ENCODE results near the gene SPATS2L.
A peak's percentile ranks its signal among the peaks of the same experiment; 100 is the strongest.

The SPATS2L gene

DNA sequence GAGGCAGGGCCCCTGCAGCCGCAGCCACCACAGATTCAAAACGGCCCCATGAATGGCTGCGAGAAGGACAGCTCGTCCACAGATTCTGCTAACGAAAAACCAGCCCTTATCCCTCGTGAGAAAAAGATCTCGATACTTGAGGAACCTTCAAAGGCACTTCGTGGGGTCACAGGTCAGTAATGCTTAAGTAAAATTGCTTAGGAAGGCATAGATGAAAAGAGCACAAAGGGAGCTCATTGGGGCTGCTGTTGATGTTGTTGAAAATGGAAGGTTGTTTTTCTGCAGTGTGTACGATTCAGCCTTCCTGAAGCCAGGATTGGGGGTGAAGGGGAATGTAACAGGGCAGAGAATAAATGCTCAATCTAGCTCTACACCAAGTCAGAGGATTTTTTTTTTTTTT is 112.8 kb downstream of the SPATS2L start:
- no peak for FAIRE-seq
- DNase-seq (ENCODE audit: insufficient read length, low spot score) = no peak

DNA sequence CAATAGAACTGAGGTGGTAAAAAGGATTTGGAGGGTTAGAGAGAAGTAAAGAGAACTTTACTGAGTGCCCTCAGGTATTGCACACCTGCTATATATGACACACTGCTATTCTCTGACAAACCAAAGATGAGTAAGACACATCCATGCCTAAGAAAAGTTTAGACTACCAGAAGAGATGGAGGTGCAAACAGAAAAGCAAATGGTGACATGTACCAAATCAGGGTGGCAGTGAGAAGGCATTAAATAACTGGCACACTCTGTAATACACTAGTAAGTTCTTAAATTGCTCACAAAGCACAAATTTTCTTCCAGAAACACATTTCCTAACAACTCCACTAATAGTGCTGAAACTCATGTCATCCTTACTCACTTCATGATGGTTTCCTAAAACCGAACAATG is 114.8 kb downstream of the SPATS2L start:
- FAIRE-seq (no peak), DNase-seq (ENCODE audit: insufficient read length, low spot score) (no peak)
- TF ChIP-seq POLR2A (IDR thresholded peaks at IDR 0.05; ENCODE audit: low read depth, low read length) = no peak

More for the DNA sequence above, 112.8 kb downstream of the SPATS2L start:
- TF ChIP-seq POLR2A (IDR thresholded peaks at IDR 0.05; ENCODE audit: low read depth, low read length) = no peak

DNA sequence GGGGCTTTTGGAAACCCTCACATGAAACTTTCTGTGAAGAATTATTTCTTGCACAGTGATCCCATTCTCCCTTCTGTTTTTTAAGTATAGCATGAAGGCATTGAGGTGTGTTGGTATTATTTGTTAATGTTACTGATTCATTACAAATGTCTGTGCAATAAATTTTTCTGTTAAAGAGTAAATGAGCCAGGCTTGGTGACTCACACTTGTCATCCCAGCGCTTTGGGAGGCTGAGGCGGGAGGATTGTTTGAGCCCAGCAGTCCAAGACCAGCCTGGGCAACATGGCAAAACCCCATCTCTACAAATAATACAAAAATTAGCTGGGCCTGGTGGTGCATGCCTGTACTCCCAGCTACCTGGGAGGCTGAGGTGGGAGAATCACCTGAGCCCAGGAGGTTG is 115.6 kb downstream of the SPATS2L start:
- FAIRE-seq (no peak), DNase-seq (ENCODE audit: insufficient read length, low spot score) (no peak)
- TF ChIP-seq POLR2A (IDR thresholded peaks at IDR 0.05; ENCODE audit: low read depth, low read length) = no peak

DNA sequence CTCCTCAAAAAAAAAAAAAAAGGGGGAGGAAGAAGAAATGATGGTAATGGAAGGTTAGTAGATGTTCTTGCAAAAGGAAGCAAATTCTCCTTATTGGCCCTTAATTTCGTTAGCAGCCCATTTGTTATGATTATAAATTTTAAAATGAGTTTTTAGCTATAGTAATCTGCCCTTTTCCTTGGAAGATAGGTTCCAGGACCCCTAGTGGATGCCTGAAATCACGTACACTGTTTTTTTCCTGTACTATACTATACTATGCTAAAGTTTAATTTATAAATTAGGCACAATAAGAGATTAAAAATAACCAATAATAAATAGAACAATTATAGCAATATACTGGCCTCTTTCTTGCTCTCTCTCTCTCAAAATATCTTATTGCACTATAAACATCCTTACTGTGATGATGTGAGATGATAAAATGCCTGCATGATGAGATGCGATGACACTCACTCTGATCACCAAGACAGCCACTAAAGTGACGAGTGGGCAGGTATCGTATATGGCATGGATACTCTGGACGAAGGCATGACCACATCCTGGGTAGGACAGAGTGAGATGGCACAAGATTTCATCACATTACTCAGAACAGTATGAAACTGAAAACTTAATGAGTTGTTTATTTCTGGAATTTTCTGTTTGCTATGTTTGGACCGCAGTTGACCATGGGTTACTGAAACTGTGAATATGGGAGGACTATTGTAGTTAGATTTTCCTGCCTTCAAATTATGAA is 116.2 kb downstream of the SPATS2L start:
- DNase-seq (ENCODE audit: insufficient read length, low spot score) (no peak), FAIRE-seq (peak; percentile 11)
- no peak for TF ChIP-seq POLR2A (IDR thresholded peaks at IDR 0.05; ENCODE audit: low read depth, low read length)

DNA sequence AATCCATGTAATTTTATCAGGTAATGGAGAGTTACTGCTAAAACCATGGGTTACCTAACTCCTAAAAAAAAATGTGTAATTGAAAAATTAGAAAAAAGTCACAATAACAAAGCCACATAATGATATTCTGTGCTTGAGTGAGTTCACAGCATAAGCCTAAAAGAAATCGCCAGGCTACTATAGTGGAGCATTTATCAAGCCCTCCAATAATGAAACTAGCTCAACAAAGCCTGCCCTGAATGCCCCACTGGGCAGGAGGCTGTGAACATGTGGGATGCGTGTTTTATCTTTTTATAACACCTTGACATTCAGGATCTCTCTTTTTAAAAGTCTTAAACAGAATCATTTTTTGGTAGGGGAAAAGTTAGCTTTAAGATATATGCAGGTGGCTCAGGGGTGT is 117.0 kb downstream of the SPATS2L start:
- DNase-seq (ENCODE audit: insufficient read length, low spot score) (no peak), FAIRE-seq (no peak)
- no peak for TF ChIP-seq POLR2A (IDR thresholded peaks at IDR 0.05; ENCODE audit: low read depth, low read length)

DNA sequence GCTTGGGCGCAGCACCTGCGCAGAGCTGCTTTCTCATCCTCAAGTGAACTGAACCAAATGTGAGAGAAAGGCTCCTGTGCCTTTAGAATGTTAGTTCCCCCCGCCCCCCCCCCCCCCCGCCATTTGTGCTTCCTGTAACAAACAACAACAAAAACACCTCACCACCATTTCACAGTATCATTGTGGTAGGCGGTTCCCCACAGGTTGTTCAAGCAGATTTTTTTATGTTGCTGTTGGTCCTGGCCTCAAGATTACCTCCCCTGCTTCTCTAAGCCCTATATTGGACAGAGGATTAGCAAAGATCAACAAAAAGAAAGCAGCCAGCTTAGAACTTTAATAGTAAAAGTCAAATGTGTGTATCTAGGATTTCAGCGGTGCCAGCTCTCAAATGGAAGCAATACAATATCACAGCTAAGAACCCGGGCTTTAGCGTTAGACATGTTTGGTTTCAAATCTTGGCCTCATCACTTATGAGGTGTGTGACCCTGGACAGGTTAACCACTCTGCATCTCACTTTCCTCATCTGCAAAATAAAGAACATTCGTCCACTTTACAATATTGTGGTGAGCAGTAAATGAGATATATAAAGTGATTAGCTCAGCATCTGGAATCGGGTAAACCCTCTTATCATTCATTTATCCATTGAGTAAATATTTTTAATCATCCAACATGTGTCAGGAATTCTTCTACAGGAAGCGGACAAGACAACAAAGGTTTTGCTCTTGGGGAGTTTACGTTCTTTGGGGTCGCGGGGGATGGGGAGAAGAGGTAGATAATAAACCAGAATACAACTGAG is 118.7 kb downstream of the SPATS2L start:
- FAIRE-seq (no peak), DNase-seq (ENCODE audit: insufficient read length, low spot score) (no peak)
- TF ChIP-seq POLR2A (IDR thresholded peaks at IDR 0.05; ENCODE audit: low read depth, low read length) = no peak

DNA sequence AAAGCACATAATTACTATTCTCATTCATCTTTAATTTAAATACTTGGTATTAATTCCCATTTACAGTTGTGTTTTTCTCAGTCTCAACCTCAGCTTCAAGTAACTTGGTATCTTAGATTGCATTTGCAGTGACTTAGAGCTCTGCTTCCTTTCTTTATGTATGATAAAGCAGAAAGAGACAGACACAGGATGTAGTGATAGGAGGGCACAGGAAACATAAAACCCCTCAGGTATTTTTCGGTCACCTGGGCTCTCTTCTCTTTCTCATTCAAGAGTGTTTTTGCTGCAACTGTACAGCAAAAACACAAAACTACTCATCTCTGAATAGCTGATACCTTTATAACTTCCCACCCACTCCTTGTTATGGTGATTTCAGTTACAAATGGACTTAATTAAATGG is 120.3 kb downstream of the SPATS2L start:
- FAIRE-seq (no peak), DNase-seq (ENCODE audit: insufficient read length, low spot score) (no peak)
- no peak for TF ChIP-seq POLR2A (IDR thresholded peaks at IDR 0.05; ENCODE audit: low read depth, low read length)

DNA sequence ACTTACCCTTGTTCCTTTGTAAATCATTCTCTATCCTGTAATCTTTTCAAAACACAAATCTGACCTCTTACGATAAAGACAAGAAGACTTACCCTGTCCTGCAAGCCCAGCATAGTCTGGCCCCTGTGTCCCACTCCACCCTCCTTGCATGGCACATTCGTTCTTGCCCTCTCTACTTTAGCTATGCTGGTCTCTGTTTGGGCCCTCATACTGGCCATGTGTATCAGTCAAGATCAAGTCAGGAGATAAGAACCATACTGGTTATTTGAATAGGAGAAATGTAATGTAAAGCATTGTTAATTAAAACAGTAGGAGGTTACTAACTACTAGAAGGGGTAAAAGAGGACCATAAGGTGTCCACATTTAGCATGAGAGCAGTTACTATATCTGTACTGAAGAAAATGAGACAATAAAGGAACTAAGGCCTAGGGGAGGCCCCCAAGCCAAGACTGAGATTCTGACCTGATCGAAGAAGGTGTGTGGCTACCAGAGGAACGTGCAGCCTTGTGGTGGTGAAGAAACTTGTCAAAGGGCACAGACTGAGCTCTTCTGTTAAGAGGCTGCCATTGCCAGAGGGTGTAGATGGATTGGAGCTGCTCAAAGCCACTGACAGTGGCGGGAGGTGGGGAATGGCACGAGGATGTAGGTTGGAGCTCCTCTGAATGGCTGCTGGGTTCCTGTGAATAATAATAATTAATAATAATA is 122.6 kb downstream of the SPATS2L start:
- no peak for TF ChIP-seq POLR2A (IDR thresholded peaks at IDR 0.05; ENCODE audit: low read depth, low read length)
- FAIRE-seq (no peak), DNase-seq (ENCODE audit: insufficient read length, low spot score) (no peak)

DNA sequence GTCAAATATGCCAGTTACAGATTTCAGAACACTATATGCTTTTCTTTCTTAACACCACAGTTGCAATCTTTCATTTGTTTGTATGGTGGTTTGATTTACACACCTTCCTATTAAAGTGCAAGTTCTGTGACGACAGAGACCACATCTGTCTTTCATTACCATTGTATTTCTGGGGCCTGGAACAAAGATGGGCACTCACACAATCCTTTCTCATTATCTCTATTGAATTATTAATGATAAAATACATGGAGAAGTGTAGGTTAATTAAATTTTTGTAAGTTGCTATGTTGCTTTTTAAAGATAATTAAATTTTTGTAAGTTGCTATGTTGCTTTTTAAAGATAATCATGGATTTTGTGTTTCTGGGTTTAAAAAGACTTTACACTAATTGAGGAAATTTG is 123.5 kb downstream of the SPATS2L start:
- DNase-seq (ENCODE audit: insufficient read length, low spot score) (no peak), FAIRE-seq (no peak)
- TF ChIP-seq POLR2A (IDR thresholded peaks at IDR 0.05; ENCODE audit: low read depth, low read length) = no peak

DNA sequence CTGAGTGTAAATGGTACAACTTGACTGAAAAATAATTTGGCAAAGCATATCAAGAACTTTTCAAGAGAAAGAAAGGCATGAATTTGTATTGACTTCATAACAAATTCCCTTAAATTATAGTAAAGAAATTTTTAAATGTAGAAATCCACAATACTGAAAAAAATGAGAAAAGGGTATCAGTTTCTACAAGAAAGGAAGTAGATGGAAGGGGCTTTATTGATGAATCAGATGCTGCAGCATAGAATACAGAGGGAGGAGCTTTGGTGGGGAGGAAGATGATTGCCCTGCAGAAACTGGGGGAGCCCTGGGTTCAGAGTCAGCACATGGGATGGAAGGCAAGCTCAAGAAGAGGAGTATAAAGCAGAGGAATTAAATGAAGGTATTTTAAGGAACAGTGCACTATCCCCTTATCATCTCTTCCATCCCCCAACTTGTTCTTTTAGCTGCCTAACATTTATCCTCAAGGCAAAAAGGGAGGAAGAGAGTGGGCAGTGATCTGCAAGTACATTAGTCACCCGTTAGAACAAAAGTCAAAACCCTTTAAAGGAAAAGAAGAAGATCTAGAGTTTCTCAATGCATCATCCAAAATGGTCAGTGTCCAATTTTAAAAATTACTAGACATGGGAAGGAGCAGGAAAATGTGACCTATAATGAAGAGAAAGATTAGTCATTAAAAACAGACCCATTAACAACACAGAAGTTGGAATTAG is 125.7 kb downstream of the SPATS2L start:
- FAIRE-seq = no peak
- TF ChIP-seq POLR2A (IDR thresholded peaks at IDR 0.05; ENCODE audit: low read depth, low read length) = no peak
- no peak for DNase-seq (ENCODE audit: insufficient read length, low spot score)

DNA sequence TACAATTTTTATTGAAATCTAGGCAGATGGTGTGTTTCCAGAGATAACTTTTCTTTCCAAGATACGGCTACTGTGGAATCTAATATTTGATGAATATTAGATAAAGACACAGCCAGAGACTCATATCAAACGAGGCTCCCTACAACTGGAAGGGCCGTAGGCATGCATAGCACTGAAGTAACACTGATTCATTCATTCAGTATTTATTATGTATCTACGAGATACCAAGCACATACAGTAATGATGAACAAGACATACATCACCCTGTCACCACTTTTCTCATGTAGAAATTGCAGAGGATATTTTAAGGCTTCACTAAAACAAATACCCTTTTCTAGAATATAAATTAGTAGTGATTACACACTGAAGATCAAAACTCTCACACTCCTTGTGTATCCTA is 128.9 kb downstream of the SPATS2L start:
- FAIRE-seq = no peak
- TF ChIP-seq POLR2A (IDR thresholded peaks at IDR 0.05; ENCODE audit: low read depth, low read length) = no peak
- no peak for DNase-seq (ENCODE audit: insufficient read length, low spot score)

DNA sequence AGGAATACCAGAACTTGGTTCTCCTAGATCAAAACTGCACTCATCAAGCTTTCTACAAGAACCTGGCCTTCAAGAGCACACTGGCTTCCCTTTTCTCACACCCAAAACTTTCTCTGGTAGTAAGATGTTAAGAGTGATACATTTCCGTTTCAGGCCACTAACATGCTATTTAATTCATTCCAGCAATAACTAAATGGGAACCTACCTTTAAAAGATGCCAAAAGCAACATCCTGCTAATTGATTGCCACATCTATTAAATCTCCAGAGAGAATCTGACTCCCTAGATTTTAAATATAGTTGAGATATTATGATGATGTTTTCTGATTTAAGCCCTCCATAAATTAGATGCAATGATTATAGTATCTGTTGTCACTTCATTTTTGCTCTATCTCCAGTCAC is 131.8 kb downstream of the SPATS2L start:
- FAIRE-seq = no peak
- no peak for TF ChIP-seq POLR2A (IDR thresholded peaks at IDR 0.05; ENCODE audit: low read depth, low read length)

DNA sequence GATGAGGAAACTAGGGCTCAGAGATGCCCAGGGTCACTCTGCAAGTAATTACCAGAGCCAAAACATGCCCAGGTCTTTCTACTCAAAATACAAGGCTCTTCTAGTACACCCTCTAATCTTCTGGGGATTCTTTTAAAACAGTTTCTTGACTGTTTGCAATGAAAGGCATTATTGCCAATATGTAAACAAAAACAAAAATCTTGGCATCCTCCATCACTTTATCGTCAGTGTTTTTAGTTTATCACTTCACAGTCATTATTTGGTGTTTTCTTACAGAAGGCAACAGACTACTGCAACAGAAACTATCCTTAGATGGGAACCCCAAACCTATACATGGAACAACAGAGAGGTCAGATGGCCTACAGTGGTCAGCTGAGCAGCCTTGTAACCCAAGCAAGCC is 132.4 kb downstream of the SPATS2L start:
- no peak for FAIRE-seq
- TF ChIP-seq POLR2A (IDR thresholded peaks at IDR 0.05; ENCODE audit: low read depth, low read length) = no peak
- no peak for DNase-seq (ENCODE audit: insufficient read length, low spot score)

More for the DNA sequence above, 131.8 kb downstream of the SPATS2L start:
- DNase-seq (ENCODE audit: insufficient read length, low spot score) = no peak

DNA sequence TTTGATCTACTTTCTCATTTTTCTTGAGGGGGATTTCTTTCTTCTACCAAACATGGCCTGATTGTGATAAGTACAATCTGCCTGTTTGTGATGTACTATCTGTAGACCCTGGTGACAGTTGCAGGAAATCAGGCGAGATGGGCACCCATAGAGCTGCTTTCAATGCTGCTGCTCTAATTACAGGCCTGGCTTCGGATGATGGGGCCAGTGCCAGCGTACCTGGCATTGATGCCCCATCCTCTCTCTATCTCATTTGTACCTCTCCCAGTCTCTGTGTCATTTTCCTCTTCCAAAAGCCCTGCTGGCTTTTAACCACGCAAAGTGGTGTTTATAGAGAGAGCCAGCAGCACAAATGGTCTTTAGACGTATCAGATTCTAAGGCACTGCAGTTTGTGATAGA is 133.5 kb downstream of the SPATS2L start:
- no peak for DNase-seq (ENCODE audit: insufficient read length, low spot score)
- TF ChIP-seq POLR2A (IDR thresholded peaks at IDR 0.05; ENCODE audit: low read depth, low read length) = no peak
- no peak for FAIRE-seq

All from H54 (cell line).